ENCODE data around the gene LAPTM5. TPM values are rescaled to one million over a fixed set of nuclear protein-coding genes. Genes with fewer than 3 reads are reported as not detected.

The LAPTM5 gene
- total RNA-seq, 4 donors from 2014 or later: 44.5 to 767 (median 109) TPM

- TF ChIP-seq CTCF (IDR thresholded peaks at IDR 0.05; ENCODE audit: low read depth): no peak
Observed at GRCh38 chr1:30746212-30747032, 11.2 kb downstream of the LAPTM5 start.

- no peak for TF ChIP-seq CTCF (IDR thresholded peaks at IDR 0.05; ENCODE audit: low read depth)
Observed at GRCh38 chr1:30745834-30746208, 11.8 kb downstream of the LAPTM5 start.

GRCh38 chr1:30745156-30745833, 12.3 kb downstream of the LAPTM5 start:
- TF ChIP-seq CTCF (IDR thresholded peaks at IDR 0.05; ENCODE audit: low read depth): no peak

- no peak for TF ChIP-seq CTCF (IDR thresholded peaks at IDR 0.05; ENCODE audit: low read depth)
Observed at GRCh38 chr1:30744060-30744756, 13.4 kb downstream of the LAPTM5 start.

- no peak for TF ChIP-seq CTCF (IDR thresholded peaks at IDR 0.05; ENCODE audit: low read depth)
Observed at GRCh38 chr1:30743584-30744059, 14.0 kb downstream of the LAPTM5 start.

GRCh38 chr1:30742963-30743559, 14.5 kb downstream of the LAPTM5 start:
- no peak for TF ChIP-seq CTCF (IDR thresholded peaks at IDR 0.05; ENCODE audit: low read depth)

All from subcutaneous adipose tissue (tissue), 4 donors.